HG02981 (cell line): ENCODE measurements around the gene SH3BP5L.

ENCODE experiments used
- ATAC-seq: cut with Tn5 transposase; IDR thresholded peaks from one replicate; pipeline ENCODE4 v1.9.1; 2021; ENCODE audit warnings: mild to moderate bottlenecking, moderate library complexity; ENCODE audit not compliant: unreplicated experiment

The SH3BP5L gene

GRCh38 chr1:248783367-248783766, 42.3 kb downstream of the SH3BP5L start:
- ATAC-seq, result no peak

- ATAC-seq, result no peak
Observed at GRCh38 chr1:248782416-248783141, 43.1 kb downstream of the SH3BP5L start.

GRCh38 chr1:248779350-248779749, 46.4 kb downstream of the SH3BP5L start:
- no peak for ATAC-seq

- ATAC-seq, result no peak
Observed at GRCh38 chr1:248778906-248779305, 46.8 kb downstream of the SH3BP5L start.

- ATAC-seq, result no peak
Observed at GRCh38 chr1:248776991-248777390, 48.7 kb downstream of the SH3BP5L start.

- no peak for ATAC-seq
Observed at GRCh38 chr1:248775441-248775840, 50.3 kb downstream of the SH3BP5L start.
